Testis (tissue), 3 donors: ENCODE measurements around the gene KLHL5. TPM values are rescaled to one million over a fixed set of nuclear protein-coding genes. Genes with fewer than 3 reads are reported as not detected.
A peak's percentile ranks its signal among the peaks of the same experiment; 100 is the strongest.

ENCODE experiments used
- DNase-seq: peaks from one replicate; pipeline ENCODE4 v3.0.0-alpha.2; 2019
- H3K27ac ChIP-seq, 2 donors: fragments of 200-600 bp; sonication (generic); one replicate each; pipeline ENCODE4 v1.5.1; 2019
- H3K27me3 ChIP-seq: fragments of 200-600 bp; sonication (generic); one replicate; pipeline ENCODE4 v1.5.1; 2019
- H3K36me3 ChIP-seq: fragments of 200-600 bp; sonication (generic); one replicate; pipeline ENCODE4 v1.5.1; 2017; ENCODE audit warnings: low read depth; ENCODE audit errors: missing control alignments
- H3K4me1 ChIP-seq: fragments of 200-600 bp; sonication (generic); one replicate; pipeline ENCODE4 v1.5.1; 2019
- H3K4me3 ChIP-seq, 2 donors: fragments of 200-600 bp; sonication (generic); one replicate each; pipeline ENCODE4 v1.5.1; 2017 to 2019
- H3K9me3 ChIP-seq: fragments of 200-600 bp; sonication (generic); one replicate; pipeline ENCODE4 v1.5.1; 2017
- POLR2A ChIP-seq: fragments of 450-650 bp; IDR thresholded peaks from one replicate; pipeline ENCODE4 v1.6.1; 2017; ENCODE audit warnings: antibody characterized with exemption, mild to moderate bottlenecking, moderate library complexity
- WGBS, 2 donors: methylation state at CpG; one replicate each; pipeline ENCODE4 v1.1.5; 2018; 5-methylcytosine and 5-hydroxymethylcytosine counted together
- intact Hi-C: fragments of 100-400 bp; cut with DNase I; formaldehyde crosslinking; loops from one replicate; pipeline ENCODE4 v1.15.1; 2023; ENCODE audit warnings: low total_unique reads
- polyA plus RNA-seq: library from polyadenylated mRNA; stranded (reverse); fragments of 350-450 nt; fragmentation: Illumina TruSeq; extraction: RNeasy Lipid Tissue Mini Kit (QIAGEN cat#74804); gene quantifications from one replicate; pipeline ENCODE4 v1.2.3, GENCODE V29; 2014; ENCODE audit warnings: low read depth, low replicate concordance; ENCODE audit not compliant: insufficient read depth
- total RNA-seq, 2 donors: library from RNA; depleted of rRNA; stranded (reverse); fragments of >200 nt; gene quantifications; one replicate each; pipeline ENCODE4 v1.2.3, GENCODE V29; 2016
- TF ChIP-seq, protein P1 (sequence below), 3 experiments: fragments of 450-650 bp in 2 of 3; fragments of 200-600 bp in 1 of 3; sonication (generic) in 1 of 3; IDR thresholded peaks; one replicate each; pipeline ENCODE4 v1.5.1; 2016 to 2019; ENCODE audit warnings: antibody characterized with exemption in 3 of 3, mild to moderate bottlenecking in 2 of 3, moderate library complexity in 1 of 3

KLHL5 gene
- total and polyA plus RNA-seq, 3 donors from 2014 or later, result 11.0 to 20.9 (median 14.4) TPM

GRCh38 chr4:39046249-39046648 is 15.8 kb upstream of the KLHL5 start:
- intact Hi-C loops, result no loop called here
- no peaks in the 10 kb centered on the region for H3K9me3 ChIP-seq
- H3K36me3 ChIP-seq, result no peaks in the 10 kb centered on the region
- WGBS, 2 donors, result 71 to 78% methylated on average over 8 of the region's 8 CpGs
- no peaks in the 10 kb centered on the region for H3K27me3 ChIP-seq
- TF ChIP-seq, protein P1, sequence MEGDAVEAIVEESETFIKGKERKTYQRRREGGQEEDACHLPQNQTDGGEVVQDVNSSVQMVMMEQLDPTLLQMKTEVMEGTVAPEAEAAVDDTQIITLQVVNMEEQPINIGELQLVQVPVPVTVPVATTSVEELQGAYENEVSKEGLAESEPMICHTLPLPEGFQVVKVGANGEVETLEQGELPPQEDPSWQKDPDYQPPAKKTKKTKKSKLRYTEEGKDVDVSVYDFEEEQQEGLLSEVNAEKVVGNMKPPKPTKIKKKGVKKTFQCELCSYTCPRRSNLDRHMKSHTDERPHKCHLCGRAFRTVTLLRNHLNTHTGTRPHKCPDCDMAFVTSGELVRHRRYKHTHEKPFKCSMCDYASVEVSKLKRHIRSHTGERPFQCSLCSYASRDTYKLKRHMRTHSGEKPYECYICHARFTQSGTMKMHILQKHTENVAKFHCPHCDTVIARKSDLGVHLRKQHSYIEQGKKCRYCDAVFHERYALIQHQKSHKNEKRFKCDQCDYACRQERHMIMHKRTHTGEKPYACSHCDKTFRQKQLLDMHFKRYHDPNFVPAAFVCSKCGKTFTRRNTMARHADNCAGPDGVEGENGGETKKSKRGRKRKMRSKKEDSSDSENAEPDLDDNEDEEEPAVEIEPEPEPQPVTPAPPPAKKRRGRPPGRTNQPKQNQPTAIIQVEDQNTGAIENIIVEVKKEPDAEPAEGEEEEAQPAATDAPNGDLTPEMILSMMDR (IDR thresholded peaks at IDR 0.05), result no peak
- DNase-seq, result peak; percentile 26
- H3K4me3 ChIP-seq, result no peak overlapping the region
- H3K27ac ChIP-seq, result no peak overlapping the region
- H3K4me1 ChIP-seq, result peaks cover 15% of the 10 kb centered on the region

GRCh38 chr4:39047681-39048080 is 14.4 kb upstream of the KLHL5 start:
- no peak for TF ChIP-seq POLR2A
- TF ChIP-seq, protein P1 (IDR thresholded peaks at IDR 0.05), result no peak
- H3K36me3 ChIP-seq, result no peaks in the 10 kb centered on the region
- H3K27ac ChIP-seq, result no peak overlapping the region
- H3K4me3 ChIP-seq, result no peak overlapping the region
- H3K27me3 ChIP-seq, result no peaks in the 10 kb centered on the region
- DNase-seq, result no peak
- H3K4me1 ChIP-seq, result peaks cover 15% of the 10 kb centered on the region
- 86 to 92% methylated on average over 2 of the region's 2 CpGs for WGBS, 2 donors
- H3K9me3 ChIP-seq, result no peaks in the 10 kb centered on the region
- intact Hi-C loops, result no loop called here

DNA sequence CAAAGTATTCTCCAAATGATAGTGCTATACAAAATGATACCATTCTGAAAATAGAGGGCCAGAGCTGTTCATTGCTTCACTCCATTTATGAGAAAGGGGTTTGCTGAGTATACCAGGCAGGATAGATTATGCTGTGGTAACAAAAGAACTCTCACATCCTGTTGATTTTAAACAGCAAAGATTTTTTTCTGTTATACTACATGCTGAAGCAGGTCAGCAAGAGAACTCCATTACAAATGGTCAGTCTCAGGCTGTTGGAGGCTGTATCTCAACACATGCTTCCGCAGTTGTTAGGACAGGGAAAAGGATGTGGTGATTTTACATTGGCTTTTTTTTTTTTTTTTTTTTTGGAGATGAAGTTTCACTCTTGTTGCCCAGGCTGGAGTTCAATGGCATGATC is 13.7 kb upstream of the KLHL5 start:
- Histone ChIP-seq H3K27ac (no peak overlapping the region), H3K4me3 (no peak overlapping the region), H3K4me1 (peaks cover 15% of the 10 kb centered on the region), H3K9me3 (no peaks in the 10 kb centered on the region), H3K27me3 (no peaks in the 10 kb centered on the region), H3K36me3 (no peaks in the 10 kb centered on the region)
- WGBS, 2 donors, result 59 to 89% methylated on average over 1 of the region's 1 CpG
- intact Hi-C loops, result no loop called here
- no peak for DNase-seq
- TF ChIP-seq, protein P1 (IDR thresholded peaks at IDR 0.05), result no peak
- TF ChIP-seq POLR2A, result no peak

DNA sequence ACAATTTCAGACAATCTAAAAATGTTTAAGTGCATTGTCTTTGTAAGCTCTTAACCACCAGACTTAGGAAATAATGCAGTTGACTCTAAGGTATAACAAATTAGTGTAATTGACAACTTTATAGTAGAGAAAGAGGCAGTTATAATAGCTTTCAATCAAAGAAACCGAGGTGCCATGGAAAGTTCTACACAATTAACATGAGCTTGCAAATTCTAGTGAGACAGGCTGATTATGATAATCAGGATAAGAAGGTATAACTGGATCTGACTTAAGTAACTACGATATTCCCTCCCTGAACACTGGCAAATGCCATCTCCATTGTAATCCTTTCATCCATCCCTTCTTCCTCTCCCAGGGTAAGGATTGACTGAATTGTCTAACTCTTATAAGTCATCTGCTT is 11.4 kb upstream of the KLHL5 start:
- Histone ChIP-seq H3K4me3 (no peak overlapping the region), H3K27me3 (no peaks in the 10 kb centered on the region), H3K36me3 (no peaks in the 10 kb centered on the region), H3K27ac (no peak overlapping the region), H3K9me3 (no peaks in the 10 kb centered on the region), H3K4me1 (peaks cover 15% of the 10 kb centered on the region)
- intact Hi-C loops, result no loop called here
- TF ChIP-seq, protein P1 (IDR thresholded peaks at IDR 0.05), result no peak
- 65 to 77% methylated on average over 2 of the region's 2 CpGs for WGBS, 2 donors
- no peak for DNase-seq

DNA sequence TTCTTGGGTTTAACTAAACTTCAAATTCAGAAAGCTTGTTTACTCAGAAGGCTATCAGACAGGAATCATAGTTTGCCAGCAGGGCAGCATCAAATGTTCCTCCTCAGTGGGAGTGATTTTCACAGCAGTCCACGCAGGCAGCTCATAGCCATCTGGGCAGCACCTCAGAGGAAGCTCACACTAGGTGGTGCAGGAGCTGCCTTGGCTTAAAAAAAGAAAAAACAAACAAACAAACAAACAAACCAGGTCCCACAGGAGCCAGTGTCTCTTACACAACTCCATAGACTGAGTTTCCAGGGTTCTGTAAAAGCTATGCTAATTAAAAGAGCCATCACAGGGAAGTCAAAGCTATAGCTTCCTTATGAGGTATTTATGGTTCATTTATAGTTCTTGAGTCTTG is 10.5 kb upstream of the KLHL5 start:
- intact Hi-C loops, result no loop called here
- Histone ChIP-seq H3K27me3 (no peaks in the 10 kb centered on the region), H3K36me3 (no peaks in the 10 kb centered on the region), H3K4me1 (peaks cover 8% of the 10 kb centered on the region), H3K27ac (no peak overlapping the region), H3K4me3 (no peak overlapping the region), H3K9me3 (no peaks in the 10 kb centered on the region)
- DNase-seq, result no peak
- TF ChIP-seq, protein P1 (IDR thresholded peaks at IDR 0.05), result no peak
- TF ChIP-seq POLR2A, result no peak
- 50 to 83% methylated on average over 1 of the region's 1 CpG for WGBS, 2 donors
